ENCODE measurements around the gene MYO5C.

DNA sequence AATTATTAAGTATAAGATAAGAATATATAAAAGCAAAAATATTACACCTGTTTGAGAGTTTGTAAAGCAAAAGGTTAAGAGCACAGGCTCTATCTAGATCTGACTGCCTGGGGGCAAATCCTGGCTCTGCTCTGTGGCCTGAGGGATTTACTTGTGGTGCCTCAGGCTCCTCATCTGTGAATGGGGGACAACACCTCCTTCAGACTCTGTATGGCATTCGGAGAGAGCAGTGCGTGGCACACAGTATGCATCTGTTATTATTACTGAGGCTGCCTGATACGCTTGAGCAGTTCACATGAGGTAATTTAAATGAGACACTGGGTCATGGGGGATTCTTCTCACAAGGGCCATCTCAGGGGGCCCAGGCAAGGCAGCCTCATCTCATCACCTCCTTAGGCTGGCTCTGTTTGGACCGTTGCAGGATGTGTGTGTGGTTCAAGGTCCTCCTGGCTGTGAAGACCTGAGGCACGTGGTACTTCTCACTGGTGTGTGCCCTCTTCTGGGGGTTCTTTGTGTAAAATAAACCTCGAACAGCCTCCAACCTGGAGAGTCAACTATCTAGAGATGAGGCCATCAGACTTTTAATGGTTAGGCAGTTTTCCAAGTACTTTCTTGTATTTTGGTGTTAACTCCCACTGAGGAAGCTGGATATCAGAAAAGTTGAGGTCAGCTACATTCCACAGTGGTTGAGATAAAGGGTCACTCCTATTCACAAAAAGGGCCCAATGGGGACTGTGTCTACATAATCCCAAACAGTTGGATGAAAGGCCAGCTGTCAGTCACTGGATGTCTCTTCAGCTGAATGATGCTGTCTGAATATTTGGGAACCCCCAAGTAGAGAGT, 113.4 kb downstream of the MYO5C start:
- TF ChIP-seq, protein P1, sequence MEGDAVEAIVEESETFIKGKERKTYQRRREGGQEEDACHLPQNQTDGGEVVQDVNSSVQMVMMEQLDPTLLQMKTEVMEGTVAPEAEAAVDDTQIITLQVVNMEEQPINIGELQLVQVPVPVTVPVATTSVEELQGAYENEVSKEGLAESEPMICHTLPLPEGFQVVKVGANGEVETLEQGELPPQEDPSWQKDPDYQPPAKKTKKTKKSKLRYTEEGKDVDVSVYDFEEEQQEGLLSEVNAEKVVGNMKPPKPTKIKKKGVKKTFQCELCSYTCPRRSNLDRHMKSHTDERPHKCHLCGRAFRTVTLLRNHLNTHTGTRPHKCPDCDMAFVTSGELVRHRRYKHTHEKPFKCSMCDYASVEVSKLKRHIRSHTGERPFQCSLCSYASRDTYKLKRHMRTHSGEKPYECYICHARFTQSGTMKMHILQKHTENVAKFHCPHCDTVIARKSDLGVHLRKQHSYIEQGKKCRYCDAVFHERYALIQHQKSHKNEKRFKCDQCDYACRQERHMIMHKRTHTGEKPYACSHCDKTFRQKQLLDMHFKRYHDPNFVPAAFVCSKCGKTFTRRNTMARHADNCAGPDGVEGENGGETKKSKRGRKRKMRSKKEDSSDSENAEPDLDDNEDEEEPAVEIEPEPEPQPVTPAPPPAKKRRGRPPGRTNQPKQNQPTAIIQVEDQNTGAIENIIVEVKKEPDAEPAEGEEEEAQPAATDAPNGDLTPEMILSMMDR (IDR thresholded peaks at IDR 0.05 in 4 of 5, conservative IDR thresholded peaks at IDR 0.05 in 1 of 5): no peak
- TF ChIP-seq POLR2A (IDR thresholded peaks at IDR 0.05): no peak

Measured in gastrocnemius medialis (tissue), 4 donors.